Measurements from ENCODE around the gene USP4. TPM values are rescaled to one million over a fixed set of nuclear protein-coding genes. Genes with fewer than 3 reads are reported as not detected.

The USP4 gene
- total and polyA plus RNA-seq, 2 of the 8 experiments (the other 6 are each of a cell fraction or from before 2014, with no cell fraction given) = 16.0 to 27.8 TPM

GRCh38 chr3:49352890-49353421 lies 13.1 kb upstream of the USP4 start (continued):
- TF ChIP-seq, protein P1, sequence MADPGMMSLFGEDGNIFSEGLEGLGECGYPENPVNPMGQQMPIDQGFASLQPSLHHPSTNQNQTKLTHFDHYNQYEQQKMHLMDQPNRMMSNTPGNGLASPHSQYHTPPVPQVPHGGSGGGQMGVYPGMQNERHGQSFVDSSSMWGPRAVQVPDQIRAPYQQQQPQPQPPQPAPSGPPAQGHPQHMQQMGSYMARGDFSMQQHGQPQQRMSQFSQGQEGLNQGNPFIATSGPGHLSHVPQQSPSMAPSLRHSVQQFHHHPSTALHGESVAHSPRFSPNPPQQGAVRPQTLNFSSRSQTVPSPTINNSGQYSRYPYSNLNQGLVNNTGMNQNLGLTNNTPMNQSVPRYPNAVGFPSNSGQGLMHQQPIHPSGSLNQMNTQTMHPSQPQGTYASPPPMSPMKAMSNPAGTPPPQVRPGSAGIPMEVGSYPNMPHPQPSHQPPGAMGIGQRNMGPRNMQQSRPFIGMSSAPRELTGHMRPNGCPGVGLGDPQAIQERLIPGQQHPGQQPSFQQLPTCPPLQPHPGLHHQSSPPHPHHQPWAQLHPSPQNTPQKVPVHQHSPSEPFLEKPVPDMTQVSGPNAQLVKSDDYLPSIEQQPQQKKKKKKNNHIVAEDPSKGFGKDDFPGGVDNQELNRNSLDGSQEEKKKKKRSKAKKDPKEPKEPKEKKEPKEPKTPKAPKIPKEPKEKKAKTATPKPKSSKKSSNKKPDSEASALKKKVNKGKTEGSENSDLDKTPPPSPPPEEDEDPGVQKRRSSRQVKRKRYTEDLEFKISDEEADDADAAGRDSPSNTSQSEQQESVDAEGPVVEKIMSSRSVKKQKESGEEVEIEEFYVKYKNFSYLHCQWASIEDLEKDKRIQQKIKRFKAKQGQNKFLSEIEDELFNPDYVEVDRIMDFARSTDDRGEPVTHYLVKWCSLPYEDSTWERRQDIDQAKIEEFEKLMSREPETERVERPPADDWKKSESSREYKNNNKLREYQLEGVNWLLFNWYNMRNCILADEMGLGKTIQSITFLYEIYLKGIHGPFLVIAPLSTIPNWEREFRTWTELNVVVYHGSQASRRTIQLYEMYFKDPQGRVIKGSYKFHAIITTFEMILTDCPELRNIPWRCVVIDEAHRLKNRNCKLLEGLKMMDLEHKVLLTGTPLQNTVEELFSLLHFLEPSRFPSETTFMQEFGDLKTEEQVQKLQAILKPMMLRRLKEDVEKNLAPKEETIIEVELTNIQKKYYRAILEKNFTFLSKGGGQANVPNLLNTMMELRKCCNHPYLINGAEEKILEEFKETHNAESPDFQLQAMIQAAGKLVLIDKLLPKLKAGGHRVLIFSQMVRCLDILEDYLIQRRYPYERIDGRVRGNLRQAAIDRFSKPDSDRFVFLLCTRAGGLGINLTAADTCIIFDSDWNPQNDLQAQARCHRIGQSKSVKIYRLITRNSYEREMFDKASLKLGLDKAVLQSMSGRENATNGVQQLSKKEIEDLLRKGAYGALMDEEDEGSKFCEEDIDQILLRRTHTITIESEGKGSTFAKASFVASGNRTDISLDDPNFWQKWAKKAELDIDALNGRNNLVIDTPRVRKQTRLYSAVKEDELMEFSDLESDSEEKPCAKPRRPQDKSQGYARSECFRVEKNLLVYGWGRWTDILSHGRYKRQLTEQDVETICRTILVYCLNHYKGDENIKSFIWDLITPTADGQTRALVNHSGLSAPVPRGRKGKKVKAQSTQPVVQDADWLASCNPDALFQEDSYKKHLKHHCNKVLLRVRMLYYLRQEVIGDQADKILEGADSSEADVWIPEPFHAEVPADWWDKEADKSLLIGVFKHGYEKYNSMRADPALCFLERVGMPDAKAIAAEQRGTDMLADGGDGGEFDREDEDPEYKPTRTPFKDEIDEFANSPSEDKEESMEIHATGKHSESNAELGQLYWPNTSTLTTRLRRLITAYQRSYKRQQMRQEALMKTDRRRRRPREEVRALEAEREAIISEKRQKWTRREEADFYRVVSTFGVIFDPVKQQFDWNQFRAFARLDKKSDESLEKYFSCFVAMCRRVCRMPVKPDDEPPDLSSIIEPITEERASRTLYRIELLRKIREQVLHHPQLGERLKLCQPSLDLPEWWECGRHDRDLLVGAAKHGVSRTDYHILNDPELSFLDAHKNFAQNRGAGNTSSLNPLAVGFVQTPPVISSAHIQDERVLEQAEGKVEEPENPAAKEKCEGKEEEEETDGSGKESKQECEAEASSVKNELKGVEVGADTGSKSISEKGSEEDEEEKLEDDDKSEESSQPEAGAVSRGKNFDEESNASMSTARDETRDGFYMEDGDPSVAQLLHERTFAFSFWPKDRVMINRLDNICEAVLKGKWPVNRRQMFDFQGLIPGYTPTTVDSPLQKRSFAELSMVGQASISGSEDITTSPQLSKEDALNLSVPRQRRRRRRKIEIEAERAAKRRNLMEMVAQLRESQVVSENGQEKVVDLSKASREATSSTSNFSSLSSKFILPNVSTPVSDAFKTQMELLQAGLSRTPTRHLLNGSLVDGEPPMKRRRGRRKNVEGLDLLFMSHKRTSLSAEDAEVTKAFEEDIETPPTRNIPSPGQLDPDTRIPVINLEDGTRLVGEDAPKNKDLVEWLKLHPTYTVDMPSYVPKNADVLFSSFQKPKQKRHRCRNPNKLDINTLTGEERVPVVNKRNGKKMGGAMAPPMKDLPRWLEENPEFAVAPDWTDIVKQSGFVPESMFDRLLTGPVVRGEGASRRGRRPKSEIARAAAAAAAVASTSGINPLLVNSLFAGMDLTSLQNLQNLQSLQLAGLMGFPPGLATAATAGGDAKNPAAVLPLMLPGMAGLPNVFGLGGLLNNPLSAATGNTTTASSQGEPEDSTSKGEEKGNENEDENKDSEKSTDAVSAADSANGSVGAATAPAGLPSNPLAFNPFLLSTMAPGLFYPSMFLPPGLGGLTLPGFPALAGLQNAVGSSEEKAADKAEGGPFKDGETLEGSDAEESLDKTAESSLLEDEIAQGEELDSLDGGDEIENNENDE (IDR thresholded peaks at IDR 0.05; ENCODE audit: insufficient replicate concordance, low read length) = no peak
- no peak for TF ChIP-seq NANOG (IDR thresholded peaks at IDR 0.05; ENCODE audit: insufficient read depth, low read depth, low read length, poor library complexity, severe bottlenecking)
- TF ChIP-seq BRCA1 (IDR thresholded peaks at IDR 0.05; ENCODE audit: low read depth, low read length) = no peak
- TF ChIP-seq RBBP5 (IDR thresholded peaks at IDR 0.05; ENCODE audit: borderline replicate concordance, low read depth, low read length) = no peak
- no peak for TF ChIP-seq CBX8 (IDR thresholded peaks at IDR 0.05; ENCODE audit: borderline replicate concordance, low read depth, low read length)
- TF ChIP-seq SP1 (IDR thresholded peaks at IDR 0.05; ENCODE audit: low read depth, low read length) = no peak
- TF ChIP-seq NRF1 (IDR thresholded peaks at IDR 0.05; ENCODE audit: low read depth, low read length) = no peak
- TF ChIP-seq SIX5 (IDR thresholded peaks at IDR 0.05; ENCODE audit: low read depth, low read length) = no peak
- TF ChIP-seq CEBPB (IDR thresholded peaks at IDR 0.05; ENCODE audit: low read depth, low read length) = no peak
- TF ChIP-seq TCF12 (IDR thresholded peaks at IDR 0.05; ENCODE audit: low read depth, low read length) = no peak
